Renal cortex interstitium (tissue), 11 donors: Measurements from ENCODE around the gene ZNF367. TPM values are rescaled to one million over a fixed set of nuclear protein-coding genes. Genes with fewer than 3 reads are reported as not detected.
A peak's percentile ranks its signal among the peaks of the same experiment; 100 is the strongest.

Experiments
- DNase-seq, 11 donors: peaks; one replicate each; pipeline ENCODE4 v3.0.0-alpha.2; 2013; ENCODE audit warnings: low read depth in 9 of 11, low spot score in 4 of 11; ENCODE audit errors: extremely low read depth in 1 of 11
- polyA plus RNA-seq, 3 donors: library from polyadenylated mRNA; unstranded; fragments of 120-200 nt; gene quantifications; one replicate each; pipeline ENCODE4 v1.2.1, GENCODE V29; 2013; ENCODE audit not compliant: insufficient read length in 3 of 3

The ZNF367 gene
- polyA plus RNA-seq, 3 donors = 7.9 to 9.7 (median 9.2) TPM

DNA sequence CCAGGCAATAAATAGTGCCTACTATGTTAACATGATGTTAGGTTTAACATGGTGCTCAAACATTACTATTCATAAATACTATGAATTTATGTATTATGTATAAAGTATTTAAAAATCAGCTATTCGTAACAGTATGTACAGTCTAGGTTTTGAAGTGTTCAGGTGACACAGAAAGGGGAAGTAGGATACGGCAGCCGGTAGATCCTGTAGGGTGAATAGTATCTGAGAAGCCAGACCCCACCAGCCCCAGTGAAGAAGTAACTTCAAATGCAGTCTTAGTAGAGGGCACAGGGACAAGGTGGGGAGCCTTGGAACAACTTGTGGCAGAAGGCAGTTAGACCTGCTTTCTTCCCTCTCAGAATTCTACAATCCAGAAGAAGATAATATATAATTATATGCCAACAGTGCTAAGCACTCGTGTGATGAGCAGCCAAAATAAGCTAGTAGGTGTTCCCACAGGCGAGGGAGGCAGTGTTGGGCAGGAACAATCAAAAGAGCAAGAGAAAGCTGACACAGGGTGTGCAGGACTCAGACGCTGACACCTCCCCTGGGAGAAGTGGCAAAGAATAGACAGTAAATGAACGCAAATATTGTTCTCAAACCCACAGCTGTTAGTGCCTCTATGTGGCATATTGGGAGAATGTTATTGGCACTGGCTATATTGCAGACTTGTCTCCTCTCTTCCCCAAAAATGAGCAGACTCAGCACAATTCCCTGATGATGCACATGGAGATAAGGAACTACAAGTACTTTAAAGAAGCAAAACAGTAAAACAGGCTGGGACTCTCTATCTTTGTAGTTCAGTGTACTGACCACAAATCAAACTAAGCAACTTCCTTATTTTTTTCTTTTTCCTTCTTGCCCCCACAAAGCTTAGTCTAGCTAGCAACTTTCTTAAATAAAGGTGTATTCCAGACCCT, 4.6 kb downstream of the ZNF367 start:
- no peak for DNase-seq

GRCh38 chr9:96412174-96412913, 5.8 kb downstream of the ZNF367 start:
- DNase-seq = no peak

- DNase-seq = no peak
Measured at GRCh38 chr9:96411129-96411838, 6.9 kb downstream of the ZNF367 start.

DNA sequence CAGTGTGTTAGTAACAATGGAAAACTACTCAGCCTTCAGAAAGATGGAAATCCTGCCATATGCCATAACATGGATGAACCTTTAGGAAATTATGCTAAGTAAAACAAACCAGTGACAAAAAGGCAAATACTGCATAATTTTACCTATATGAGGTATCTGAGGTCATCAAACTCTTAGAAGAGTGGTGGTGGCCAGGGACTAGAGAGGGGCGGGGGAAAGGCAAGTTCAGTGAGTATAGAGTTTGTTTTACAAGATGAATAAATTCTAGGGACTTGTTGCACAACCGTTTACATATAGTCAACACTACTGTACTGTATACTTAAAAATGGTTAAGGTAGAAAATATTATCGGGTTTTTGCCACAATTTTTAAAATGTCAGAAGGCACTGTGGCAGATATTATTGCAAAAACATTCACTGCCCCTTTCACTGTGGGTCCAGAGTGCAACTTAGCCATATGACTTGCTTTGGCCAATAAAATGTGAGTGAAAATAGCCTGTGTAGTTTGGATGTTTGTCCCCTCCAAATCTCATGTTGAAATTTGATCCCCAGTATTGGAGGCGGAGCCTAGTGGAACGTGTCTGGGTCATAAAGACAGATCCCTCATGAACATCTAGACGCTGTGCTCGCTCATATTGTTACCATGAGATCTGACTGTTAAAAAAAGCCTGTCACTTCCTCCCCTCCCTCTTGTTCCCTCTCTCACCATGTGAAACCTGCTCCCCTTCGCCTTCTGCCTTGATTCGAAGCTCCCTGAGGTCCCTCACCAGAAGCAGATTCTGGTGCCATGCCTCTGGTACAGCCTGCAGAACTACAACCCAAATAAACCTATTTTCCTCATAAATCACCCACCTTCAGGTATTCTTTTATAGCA, 9.5 kb downstream of the ZNF367 start:
- DNase-seq = no peak

DNA sequence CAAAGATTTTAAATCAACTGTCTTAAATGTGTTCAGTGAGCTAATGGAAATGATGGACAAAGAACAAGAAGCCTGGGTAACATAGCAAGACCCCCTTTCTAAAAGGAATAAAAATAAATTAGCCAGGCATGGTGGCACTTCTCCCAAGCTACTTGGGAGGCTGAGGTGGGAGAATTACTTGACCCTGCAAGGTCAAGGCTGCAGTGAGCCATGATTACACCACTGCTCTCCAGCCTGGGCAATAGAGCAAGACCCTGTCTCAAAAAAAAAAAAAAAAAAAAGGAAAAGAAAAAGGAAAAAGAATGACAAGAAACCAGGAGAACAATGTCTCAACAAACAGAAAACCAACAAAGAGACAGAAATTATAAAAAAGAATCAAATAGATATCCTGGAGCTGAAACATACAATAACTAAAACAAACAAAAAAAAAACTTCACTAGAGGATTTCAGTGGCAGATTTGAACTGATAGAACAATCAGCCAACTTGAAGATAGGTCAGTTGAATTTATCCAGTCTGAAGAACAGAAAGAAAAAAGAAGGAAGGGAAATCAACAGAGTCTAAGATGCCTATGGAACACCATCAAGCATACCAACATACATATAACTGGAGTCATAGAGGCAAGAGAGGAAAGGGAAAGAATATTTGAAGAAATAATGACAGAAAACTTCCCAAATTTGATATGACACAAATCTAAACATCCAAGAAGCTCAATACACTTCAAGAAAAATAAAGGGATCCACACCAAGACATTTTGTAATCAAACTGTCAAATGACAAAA, 17.8 kb downstream of the ZNF367 start:
- DNase-seq = no peak

DNA sequence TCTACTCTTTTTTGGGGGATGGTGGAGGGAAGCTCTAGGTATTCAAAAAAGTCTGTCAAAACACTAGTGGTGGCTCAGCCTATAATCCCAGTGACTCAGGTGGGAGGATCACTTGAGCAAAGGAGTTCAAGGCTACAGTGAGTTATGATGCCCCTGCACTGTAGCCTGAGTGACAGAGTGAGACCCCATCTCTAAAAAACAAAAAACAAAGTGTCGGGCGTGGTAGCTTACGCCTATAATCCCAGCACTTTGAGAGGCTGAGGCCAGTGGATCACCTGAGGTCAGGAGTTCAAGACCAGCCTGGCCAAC, 18.9 kb downstream of the ZNF367 start:
- DNase-seq = no peak

DNA sequence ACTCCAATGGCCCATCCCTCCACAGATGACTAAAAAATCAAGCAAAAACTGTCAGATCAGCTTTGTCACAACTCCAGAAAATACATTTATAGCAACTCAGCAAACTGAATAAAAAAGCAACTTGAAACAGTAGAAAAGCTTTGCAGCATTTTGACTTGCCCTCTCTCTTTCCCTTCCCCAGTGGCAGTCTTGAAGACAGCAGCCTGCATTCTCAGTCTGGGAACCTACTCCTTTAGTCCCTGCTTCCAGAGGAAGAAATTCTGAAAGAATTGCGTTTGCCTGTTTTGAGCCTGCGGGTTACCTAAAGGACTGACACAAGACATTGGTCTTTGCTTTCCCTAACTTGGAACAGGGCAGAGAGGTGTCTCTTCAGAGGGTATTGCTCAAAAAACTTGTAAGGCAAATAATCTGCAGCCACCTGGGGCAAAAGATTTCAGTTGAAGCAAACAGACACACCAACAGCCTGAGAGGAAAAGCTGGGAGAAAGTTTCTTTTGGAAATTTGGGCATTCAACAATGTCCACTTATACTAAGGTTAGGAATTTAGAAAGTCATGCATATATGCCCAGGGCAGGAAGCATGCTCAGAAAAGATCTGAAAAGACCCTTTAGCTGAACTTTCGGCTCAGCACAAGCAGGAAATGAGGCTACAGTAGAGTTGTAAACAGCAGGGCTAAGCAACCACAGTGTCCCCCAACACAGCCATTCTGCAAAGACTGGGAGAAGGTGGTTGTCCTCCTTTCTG, 19.4 kb downstream of the ZNF367 start:
- DNase-seq = no peak

DNA sequence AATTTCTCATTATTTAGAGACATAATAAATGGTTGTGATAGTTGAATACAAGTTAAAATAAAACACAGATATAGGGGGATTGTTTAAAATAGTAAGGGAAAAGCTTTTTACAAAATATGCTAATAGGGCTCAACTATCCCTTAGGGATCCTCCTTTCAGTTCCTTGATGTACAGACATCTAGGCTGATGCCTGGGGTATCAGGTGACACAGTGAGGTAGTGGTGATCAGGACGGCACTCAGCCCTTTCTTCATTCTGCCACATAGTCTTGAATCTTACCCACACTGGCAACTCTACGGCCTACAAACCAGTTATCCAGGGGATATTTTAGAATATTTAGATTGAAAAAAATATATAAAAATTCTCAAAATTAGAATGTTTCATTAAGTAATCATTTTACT, 22.2 kb downstream of the ZNF367 start:
- no peak for DNase-seq

DNA sequence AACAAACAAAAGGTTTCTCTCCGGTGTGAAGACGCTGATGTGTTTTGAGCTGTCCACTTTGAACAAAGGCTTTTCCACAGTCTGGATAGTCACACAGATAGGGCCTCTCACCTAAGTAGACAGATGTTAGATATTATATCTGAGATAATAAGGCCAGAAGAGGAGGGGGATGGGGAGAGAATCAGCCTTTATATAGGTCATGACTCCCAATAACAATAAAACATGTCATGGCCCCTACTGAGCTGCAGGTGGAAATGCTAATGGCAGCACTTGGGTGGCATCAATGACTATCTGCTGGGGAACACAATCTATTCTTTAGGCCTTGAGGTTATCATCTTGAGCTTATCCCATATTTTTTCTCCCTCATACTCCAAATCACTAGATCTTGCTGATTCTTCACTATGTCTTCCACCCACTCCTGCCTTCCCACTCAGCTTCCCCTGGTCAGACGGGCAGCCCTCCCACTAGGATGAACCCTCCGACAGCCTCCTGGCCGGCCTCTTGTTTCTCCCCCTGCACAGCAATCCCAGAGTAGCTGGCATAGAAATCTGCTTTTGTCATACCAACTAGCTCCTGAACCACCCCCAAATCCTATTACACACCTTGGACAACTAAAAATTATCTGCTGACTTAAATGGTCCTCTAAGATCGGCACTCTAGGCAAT, 23.2 kb downstream of the ZNF367 start:
- DNase-seq = no peak

- DNase-seq = no peak
Measured at GRCh38 chr9:96392263-96392662, 25.9 kb downstream of the ZNF367 start.

- DNase-seq = no peak
Measured at GRCh38 chr9:96391021-96391765, 27.0 kb downstream of the ZNF367 start.

- DNase-seq = no peak
Measured at GRCh38 chr9:96388144-96388543, 30.0 kb downstream of the ZNF367 start.

DNA sequence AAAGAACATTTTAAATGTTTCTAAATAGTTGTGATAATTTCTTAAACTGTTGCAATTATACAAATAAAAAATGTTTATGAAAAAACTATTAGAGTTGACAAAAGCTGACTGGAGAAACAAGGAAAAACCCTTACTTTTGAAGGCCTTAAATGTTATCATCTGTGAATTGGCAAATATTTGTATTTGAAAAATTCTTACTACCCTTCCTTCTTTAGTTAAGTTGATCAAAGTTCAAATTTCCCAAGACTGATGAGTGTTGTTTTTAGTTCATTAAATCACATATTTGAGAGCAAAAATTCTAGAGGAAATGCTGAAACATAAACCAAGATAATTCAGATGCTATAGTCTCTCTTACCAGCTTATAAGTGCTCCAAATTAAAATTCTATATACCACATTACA, 32.0 kb downstream of the ZNF367 start:
- DNase-seq = no peak

DNA sequence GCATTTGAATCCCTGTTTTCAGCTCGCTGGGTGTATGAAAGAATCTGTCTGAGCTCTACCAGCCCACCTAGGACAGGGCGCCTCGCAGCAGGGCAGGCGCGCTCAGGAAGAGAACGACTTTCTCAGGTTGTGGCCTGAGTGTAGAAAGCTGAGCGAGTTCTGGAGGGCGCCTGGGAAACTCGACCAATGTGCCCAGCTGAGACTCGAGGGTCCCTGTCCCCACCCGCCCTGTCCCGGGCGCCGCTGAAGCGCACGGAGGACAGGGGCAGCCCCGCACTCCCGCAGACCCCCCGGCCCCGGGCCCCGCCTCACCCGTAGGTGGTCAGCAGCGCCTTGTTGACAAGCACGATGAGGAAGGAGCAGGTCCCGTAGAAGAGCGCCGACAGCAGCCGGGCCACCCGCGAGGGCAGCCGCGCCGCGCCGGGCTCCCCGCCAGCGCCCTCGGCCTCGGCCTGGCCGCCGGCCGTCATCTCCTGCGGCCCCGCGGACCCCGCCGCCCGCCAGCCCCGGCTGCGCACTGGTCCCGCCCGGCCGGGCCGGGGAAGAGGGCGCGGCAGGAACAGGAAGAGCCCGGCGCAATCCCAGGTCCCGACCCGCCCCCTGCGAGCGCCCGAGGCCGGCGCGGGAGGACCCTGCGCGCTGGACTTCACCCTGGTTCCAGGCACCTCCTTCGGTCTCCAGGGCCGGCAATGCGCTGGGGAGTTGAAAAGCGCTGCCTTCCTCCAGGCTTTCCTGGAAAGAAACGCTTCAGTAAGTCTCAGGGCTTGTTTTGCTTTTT, 34.8 kb downstream of the ZNF367 start, which contains the start of gene SLC35D2:
Gene SLC35D2, minus strand, starts transcription at position 547 of the 778 bp plus-strand sequence. Its CDS starts 77 bp downstream, at position 470.
- peak in 6 of 11 donors; percentile 33 to 63 (median 42) for DNase-seq

DNA sequence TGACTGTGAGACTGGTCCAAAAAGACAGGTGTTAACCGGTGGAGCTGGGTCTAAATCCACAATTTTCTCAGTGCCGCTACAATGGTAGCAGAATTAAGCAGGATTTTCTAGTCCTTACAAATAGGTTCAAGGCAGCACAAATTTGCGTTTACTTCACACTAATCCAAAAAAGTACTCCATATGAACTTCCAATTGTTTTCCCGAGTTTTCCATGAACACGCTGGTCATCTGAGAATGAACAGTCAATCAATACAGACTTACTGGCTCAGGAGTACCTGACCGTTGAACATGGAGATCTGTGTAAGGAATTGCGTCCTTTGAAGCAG, 35.4 kb downstream of the ZNF367 start:
- no peak for DNase-seq

DNA sequence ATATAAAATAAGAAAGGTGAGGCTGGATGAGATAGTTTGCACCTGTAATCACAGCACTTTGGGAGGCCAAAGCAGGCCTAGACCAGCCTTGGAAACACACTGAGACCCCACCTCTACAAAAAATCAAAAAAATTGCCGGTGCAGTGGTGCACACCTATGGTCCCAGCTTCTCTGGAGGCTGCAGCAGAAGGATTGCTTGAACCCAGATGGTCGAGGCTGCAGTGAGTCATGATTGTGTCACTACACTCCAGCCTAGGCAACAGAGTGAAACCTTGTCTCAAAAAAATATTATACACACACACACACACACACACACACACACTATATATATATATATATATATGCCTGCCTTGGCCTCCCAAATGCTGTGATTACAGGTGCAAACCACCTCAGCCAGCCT, 36.0 kb downstream of the ZNF367 start:
- DNase-seq = no peak
